ENCODE measurements around the gene STON2. TPM values are rescaled to one million over a fixed set of nuclear protein-coding genes. Genes with fewer than 3 reads are reported as not detected.
A peak's percentile ranks its signal among the peaks of the same experiment; 100 is the strongest.

STON2 gene
- polyA plus RNA-seq, 2 of the 4 experiments (the other 2 are of a cell fraction), result 0.53 to 1.3 TPM

- ChIA-PET CTCF (interaction anchor here (1.0 to 1.7 kb wide), 3 partner anchors 10 to 159 kb away, joined by 3 to 8 read pairs (median 8); no protein-coding TSS in a partner anchor), POLR2A (no interaction called here)
- WGBS (ENCODE audit: missing lambda C conversion rate), result 80% methylated on average over 1 of the region's 1 CpG
- TF ChIP-seq MAX (IDR thresholded peaks at IDR 0.05), result no peak
- no peak for TF ChIP-seq JUN (IDR thresholded peaks at IDR 0.05)
- no peak for TF ChIP-seq NPAS2 (CRISPR knock-in tag; IDR thresholded peaks at IDR 0.05; ENCODE audit: borderline replicate concordance)
- no peak for TF ChIP-seq EP300 (IDR thresholded peaks at IDR 0.05)
- TF ChIP-seq USF2 (IDR thresholded peaks at IDR 0.05), result no peak
- TF ChIP-seq ZC3H11A (IDR thresholded peaks at IDR 0.05), result no peak
- no peak for TF ChIP-seq FOXS1 (CRISPR knock-in tag; IDR thresholded peaks at IDR 0.05)
- TF ChIP-seq EHMT2 (IDR thresholded peaks at IDR 0.05; ENCODE audit: low read depth), result no peak
- Histone ChIP-seq H3K9me3 (no peaks in the 10 kb centered on the region), H3K27ac (no peak overlapping the region), H3K4me2 (no peak overlapping the region), H3K4me1 (no peaks in the 10 kb centered on the region), H3K4me3 (no peak overlapping the region)
- FAIRE-seq, result no peak
- no peak for ATAC-seq
- no peak for DNase-seq (ENCODE audit: low read depth in 1 of 2, low spot score in 1 of 2)
Measured at GRCh38 chr14:81429028-81429427, 28.9 kb upstream of the STON2 start.

- H3K4me2 ChIP-seq, result no peak overlapping the region
- H3K9me3 ChIP-seq, result no peaks in the 10 kb centered on the region
- FAIRE-seq, result no peak
- 0 out of 6 replicates have a peak, but pooled peaks of 1 of the 2 experiments have one; percentile 27 for ATAC-seq
- H3K27ac ChIP-seq, result no peak overlapping the region
- ChIA-PET POLR2A (no interaction called here), CTCF (interaction anchor here (0.9 to 1.3 kb wide), 3 partner anchors 26 to 160 kb away, joined by 3 read pairs; no protein-coding TSS in a partner anchor)
- DNase-seq (ENCODE audit: low read depth in 1 of 2, low spot score in 1 of 2), result no peak
- no peaks in the 10 kb centered on the region for H3K4me1 ChIP-seq
- no peak overlapping the region for H3K4me3 ChIP-seq
- 51% methylated on average over 8 of the region's 8 CpGs for WGBS (ENCODE audit: missing lambda C conversion rate)
- TF ChIP-seq KDM1A (IDR thresholded peaks at IDR 0.05; ENCODE audit: low read depth), result no peak
- TF ChIP-seq MAX (IDR thresholded peaks at IDR 0.05), result no peak
- TF ChIP-seq RFX5 (IDR thresholded peaks at IDR 0.05), result no peak
- no peak for TF ChIP-seq BHLHE40 (IDR thresholded peaks at IDR 0.05; ENCODE audit: low read depth, low read length)
- TF ChIP-seq GATA3 (IDR thresholded peaks at IDR 0.05; ENCODE audit: borderline replicate concordance), result no peak
- TF ChIP-seq REST (IDR thresholded peaks at IDR 0.05), result no peak
- TF ChIP-seq E2F6 (IDR thresholded peaks at IDR 0.05; ENCODE audit: borderline replicate concordance, low read depth), result no peak
- no peak for TF ChIP-seq FOSL2 (IDR thresholded peaks at IDR 0.05)
- no peak for TF ChIP-seq FOSL2 (CRISPR knock-in tag; IDR thresholded peaks at IDR 0.05)
- no peak for TF ChIP-seq NR3C1 (IDR thresholded peaks at IDR 0.05)
- no peak for TF ChIP-seq MYC (IDR thresholded peaks at IDR 0.05; ENCODE audit: borderline replicate concordance, low read length)
- no peak for TF ChIP-seq HOXB5 (CRISPR knock-in tag; IDR thresholded peaks at IDR 0.05)
- TF ChIP-seq ESRRA (IDR thresholded peaks at IDR 0.05; ENCODE audit: borderline replicate concordance, low read length), result no peak
- TF ChIP-seq FOXS1 (CRISPR knock-in tag; IDR thresholded peaks at IDR 0.05), result no peak
- TF ChIP-seq HOXB13 (CRISPR knock-in tag; IDR thresholded peaks at IDR 0.05; ENCODE audit: low read depth), result no peak
- no peak for TF ChIP-seq ZNF302 (CRISPR knock-in tag; IDR thresholded peaks at IDR 0.05)
- no peak for TF ChIP-seq SMC3 (IDR thresholded peaks at IDR 0.05)
- no peak for TF ChIP-seq RNF2 (IDR thresholded peaks at IDR 0.05; ENCODE audit: borderline replicate concordance, low read depth)
Measured at GRCh38 chr14:81427348-81428058, 27.4 kb upstream of the STON2 start.

All from A549 (cell line).